VCaP (cell line): Measurements from ENCODE around the gene AKAP6.

Source experiments
- H3K27ac ChIP-seq: fragments of 450-650 bp; 2 replicates; pipeline ENCODE4 v1.5.1; 2017
- TF ChIP-seq, protein P1 (sequence below): fragments of 450-650 bp; conservative IDR thresholded peaks from 2 replicates; pipeline ENCODE4 v1.5.1; 2017; ENCODE audit warnings: mild to moderate bottlenecking, moderate library complexity

Gene AKAP6

DNA sequence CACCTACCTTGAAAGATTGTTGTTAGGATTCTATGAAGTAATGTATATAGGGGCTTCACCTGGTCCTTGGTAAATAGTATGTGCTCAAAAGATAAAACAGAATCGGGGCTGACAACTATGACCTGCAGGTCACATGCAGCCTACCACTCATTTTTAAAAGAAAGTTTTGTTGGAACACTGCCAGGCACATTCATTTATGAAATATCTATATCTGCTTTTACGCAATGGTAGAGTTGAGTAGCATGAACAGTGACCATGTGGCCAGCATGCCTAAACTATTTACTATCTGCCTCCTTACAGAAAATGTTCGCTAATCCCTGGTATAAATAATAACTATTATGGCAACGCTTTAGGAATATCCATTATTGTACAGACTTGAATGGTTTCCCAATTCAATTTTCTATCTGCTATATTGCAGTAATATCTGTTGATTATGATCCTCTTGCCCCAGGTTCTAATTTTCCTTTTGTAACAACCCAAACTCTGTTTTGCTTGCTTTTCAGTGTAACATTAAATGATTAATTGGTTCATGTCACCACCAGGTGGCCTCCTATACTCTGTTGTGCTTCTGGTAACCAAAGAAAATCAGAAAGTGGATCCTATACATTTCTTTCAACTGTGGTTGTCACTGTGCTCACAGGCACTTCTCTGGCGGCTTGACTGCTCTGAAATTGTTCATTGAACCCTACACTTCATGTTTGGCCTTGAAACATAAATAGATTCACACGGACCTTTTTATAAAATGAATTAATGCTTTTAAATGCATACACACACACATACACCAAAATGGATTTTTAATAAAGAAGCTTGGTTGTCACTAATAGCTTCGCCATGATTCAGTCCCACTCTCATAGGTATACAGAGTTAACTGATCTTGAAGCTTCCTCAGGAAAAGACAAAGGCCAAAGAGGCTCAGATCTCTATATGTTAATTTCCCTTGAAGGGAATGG lies 381.9 kb downstream of the AKAP6 start:
- TF ChIP-seq, protein P1, sequence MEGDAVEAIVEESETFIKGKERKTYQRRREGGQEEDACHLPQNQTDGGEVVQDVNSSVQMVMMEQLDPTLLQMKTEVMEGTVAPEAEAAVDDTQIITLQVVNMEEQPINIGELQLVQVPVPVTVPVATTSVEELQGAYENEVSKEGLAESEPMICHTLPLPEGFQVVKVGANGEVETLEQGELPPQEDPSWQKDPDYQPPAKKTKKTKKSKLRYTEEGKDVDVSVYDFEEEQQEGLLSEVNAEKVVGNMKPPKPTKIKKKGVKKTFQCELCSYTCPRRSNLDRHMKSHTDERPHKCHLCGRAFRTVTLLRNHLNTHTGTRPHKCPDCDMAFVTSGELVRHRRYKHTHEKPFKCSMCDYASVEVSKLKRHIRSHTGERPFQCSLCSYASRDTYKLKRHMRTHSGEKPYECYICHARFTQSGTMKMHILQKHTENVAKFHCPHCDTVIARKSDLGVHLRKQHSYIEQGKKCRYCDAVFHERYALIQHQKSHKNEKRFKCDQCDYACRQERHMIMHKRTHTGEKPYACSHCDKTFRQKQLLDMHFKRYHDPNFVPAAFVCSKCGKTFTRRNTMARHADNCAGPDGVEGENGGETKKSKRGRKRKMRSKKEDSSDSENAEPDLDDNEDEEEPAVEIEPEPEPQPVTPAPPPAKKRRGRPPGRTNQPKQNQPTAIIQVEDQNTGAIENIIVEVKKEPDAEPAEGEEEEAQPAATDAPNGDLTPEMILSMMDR, result peak; percentile 82
- H3K27ac ChIP-seq, result no peak overlapping the region

GRCh38 chr14:32713856-32714255 lies 384.8 kb downstream of the AKAP6 start:
- H3K27ac ChIP-seq, result no peak overlapping the region
- TF ChIP-seq, protein P1, result no peak

GRCh38 chr14:32719601-32720000 lies 390.5 kb downstream of the AKAP6 start:
- TF ChIP-seq, protein P1, result no peak

GRCh38 chr14:32720927-32721326 lies 391.8 kb downstream of the AKAP6 start:
- TF ChIP-seq, protein P1, result no peak
- H3K27ac ChIP-seq, result no peak overlapping the region

More at GRCh38 chr14:32719601-32720000, 390.5 kb downstream of the AKAP6 start:
- no peak overlapping the region for H3K27ac ChIP-seq

DNA sequence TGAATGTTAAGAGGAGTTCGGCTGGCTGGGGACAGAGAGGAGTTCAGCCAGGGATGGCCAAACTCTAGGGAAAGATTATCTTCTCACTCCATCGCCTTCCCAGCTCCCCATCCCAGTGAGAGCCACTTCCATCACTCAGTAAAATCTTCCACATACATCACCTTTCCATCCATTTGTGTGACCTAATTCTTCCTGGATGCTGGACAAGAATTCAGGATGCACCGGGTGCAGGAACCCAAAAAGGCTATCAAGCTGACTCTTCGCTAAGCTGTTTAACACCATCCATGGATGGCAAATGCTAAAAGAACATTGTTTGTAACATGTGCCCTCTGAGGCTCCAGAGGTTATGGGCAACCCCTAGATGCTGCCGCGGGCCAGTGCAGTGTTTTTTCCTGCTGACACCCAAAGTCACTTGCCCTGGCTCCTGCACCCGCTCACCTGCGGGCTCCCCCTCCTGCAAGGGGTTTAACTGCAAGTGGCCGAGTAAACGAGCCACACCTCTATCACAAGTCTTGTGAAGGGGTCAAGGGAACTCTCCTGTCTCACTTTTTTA lies 393.6 kb downstream of the AKAP6 start:
- TF ChIP-seq, protein P1, result no peak
- H3K27ac ChIP-seq, result no peak overlapping the region

- no peak overlapping the region for H3K27ac ChIP-seq
- TF ChIP-seq, protein P1, result no peak
These were observed 395.9 kb downstream of the AKAP6 start for GRCh38 chr14:32724867-32725471.

DNA sequence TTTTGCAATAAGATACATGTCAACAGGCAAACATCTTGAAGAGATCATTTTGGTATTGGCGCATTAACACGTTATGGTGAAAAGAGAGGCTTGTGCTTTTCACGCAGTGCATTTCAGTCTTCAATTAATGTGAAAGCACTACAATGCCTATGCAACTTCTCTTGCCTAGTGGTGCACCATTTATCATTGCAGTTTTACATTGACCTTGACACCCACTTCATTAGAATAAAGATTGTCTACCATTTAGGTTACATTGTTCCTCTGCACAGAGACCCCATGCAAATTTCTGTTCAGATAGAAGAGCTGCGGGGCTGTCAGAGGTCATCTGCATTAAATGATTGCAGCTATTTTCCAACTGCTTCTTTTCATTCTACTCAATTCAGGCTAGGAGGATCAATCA lies 397.4 kb downstream of the AKAP6 start:
- H3K27ac ChIP-seq, result no peak overlapping the region
- TF ChIP-seq, protein P1, result no peak
